ENCODE measurements around the gene MUC6. TPM values are rescaled to one million over a fixed set of nuclear protein-coding genes. Genes with fewer than 3 reads are reported as not detected.

The MUC6 gene
- total RNA-seq, 1 donor from 2014 or later: not detected

- no peak for DNase-seq
Measured at GRCh38 chr11:1000357-1001278, 35.9 kb downstream of the MUC6 start.

DNA sequence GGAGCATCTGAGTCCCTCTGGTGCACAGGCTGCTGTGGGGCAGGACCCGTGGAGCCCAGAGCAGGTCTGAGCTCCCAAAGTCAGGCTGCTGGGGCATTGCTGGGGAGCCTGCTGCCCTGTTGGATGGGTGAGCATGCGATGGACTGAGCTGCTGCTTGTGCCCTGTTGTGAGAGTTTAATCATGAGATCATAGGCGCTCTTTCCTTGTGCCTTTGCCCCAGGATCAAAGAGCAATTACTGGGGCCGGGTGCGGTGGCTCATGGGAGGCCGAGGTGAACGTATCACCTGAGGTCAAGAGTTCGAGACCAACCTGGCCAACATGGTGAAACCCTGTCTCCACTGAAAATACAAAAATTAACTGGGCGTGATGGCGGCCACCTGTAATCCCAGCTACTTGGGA is 37.5 kb downstream of the MUC6 start:
- intact Hi-C loops (cut with DNase I): no loop called here
- DNase-seq: no peak

More at GRCh38 chr11:1000357-1001278, 35.9 kb downstream of the MUC6 start:
- ATAC-seq (ENCODE audit: poor library complexity): no peak
- intact Hi-C loops (cut with DNase I): no loop called here

DNA sequence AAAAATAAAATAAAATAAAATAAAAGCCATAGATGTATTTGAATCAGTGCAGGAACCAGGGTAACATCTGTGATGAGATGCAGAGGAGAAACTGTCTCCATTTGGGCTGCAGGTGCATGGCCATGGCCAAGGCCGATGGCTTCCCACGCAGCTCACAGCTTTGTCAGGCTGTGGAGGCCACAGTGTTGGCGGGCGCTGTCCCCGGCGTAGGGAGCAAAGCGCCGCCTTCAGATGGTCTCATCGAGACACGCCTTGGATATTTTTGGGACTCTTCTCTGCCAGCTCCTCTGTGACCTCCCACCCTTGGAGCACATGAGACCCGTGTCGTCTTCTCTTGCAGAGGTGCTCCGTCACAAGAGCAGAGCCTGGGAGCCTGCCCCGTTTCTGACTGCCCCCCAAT is 38.6 kb downstream of the MUC6 start:
- ATAC-seq (ENCODE audit: poor library complexity) (no peak), DNase-seq (no peak)
- intact Hi-C loops (cut with DNase I): no loop called here

More for the DNA sequence above, 37.5 kb downstream of the MUC6 start:
- no peak for ATAC-seq (ENCODE audit: poor library complexity)

DNA sequence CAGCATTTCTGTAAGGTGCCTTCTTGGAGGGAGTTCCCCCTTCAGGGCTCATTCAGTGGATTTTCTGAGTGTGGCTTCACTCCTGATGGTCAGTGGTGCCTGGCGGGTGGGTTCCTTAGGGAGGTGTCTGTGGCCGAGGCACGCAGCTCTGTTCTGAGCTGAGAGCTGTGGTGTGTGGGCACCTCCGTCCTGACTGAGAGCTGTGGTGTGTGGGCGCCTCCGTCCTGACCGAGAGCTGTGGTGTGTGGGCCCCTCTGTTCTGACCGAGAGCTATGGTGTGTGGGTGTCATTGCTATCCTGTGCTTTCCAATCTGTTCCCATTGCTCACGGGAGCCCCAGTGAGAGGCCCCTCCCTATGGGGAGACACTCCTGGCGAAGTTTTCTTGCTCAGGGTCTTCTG is 39.8 kb downstream of the MUC6 start:
- no peak for DNase-seq
- no peak for ATAC-seq (ENCODE audit: poor library complexity)
- intact Hi-C loops (cut with DNase I): no loop called here

- no peak for ATAC-seq (ENCODE audit: poor library complexity)
- DNase-seq: no peak
- intact Hi-C loops (cut with DNase I): no loop called here
Measured at GRCh38 chr11:995752-996420, 40.6 kb downstream of the MUC6 start.

GRCh38 chr11:995044-995751 is 41.3 kb downstream of the MUC6 start:
- intact Hi-C loops (cut with DNase I): no loop called here
- DNase-seq: no peak
- ATAC-seq (ENCODE audit: poor library complexity): no peak

DNA sequence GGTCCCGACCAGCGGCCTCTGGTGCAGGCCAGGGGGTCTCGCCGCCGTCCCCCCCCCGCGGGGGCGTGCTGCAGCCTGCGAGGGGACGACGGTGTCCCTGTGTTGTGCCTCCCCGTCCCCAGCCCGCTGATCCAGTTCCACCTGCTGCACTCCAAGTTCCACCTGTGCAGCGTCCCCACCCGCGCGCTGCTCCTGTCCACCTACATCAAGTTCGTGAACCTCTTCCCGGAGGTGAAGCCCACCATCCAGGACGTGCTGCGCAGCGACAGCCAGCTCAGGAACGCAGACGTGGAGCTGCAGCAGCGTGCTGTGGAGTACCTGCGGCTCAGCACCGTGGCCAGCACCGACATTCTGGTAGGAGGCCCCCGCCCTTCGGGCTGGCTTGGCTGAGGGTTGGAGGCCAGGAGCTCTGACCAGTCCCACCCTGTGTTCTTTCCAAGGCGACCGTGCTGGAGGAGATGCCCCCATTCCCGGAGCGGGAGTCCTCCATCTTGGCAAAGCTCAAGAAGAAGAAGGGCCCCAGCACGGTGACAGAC is 42.8 kb downstream of the MUC6 start:
- intact Hi-C loops (cut with DNase I): no loop called here
- ATAC-seq (ENCODE audit: poor library complexity): no peak
- DNase-seq: no peak

DNA sequence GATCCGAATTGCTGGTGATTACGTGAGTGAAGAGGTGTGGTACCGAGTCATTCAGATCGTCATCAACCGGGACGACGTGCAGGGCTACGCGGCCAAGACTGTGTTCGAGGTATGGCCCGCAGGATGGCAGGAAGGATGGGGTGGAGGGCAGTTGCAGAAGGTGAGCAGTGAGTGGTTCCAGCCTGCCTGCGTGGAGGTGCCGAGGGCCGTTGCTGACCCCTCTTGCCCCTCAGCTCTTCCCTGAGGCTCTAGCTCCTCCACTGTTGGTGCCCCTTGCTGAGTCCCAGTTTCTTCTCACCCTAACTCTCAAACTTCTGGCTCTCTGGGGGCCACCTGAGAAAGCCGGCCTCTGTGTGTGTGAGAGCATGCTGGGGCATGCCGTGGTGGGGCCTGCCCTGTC is 43.9 kb downstream of the MUC6 start:
- ATAC-seq (ENCODE audit: poor library complexity) (no peak), DNase-seq (no peak)
- intact Hi-C loops (cut with DNase I): no loop called here

GRCh38 chr11:991711-992307 is 44.7 kb downstream of the MUC6 start:
- ATAC-seq (ENCODE audit: poor library complexity): no peak
- DNase-seq: no peak
- intact Hi-C loops (cut with DNase I): no loop called here

- intact Hi-C loops (cut with DNase I): no loop called here
- ATAC-seq (ENCODE audit: poor library complexity) (no peak), DNase-seq (no peak)
Measured at GRCh38 chr11:991034-991433, 45.5 kb downstream of the MUC6 start.

- DNase-seq (no peak), ATAC-seq (ENCODE audit: poor library complexity) (no peak)
- intact Hi-C loops (cut with DNase I): no loop called here
Measured at GRCh38 chr11:990101-990500, 46.4 kb downstream of the MUC6 start.

DNA sequence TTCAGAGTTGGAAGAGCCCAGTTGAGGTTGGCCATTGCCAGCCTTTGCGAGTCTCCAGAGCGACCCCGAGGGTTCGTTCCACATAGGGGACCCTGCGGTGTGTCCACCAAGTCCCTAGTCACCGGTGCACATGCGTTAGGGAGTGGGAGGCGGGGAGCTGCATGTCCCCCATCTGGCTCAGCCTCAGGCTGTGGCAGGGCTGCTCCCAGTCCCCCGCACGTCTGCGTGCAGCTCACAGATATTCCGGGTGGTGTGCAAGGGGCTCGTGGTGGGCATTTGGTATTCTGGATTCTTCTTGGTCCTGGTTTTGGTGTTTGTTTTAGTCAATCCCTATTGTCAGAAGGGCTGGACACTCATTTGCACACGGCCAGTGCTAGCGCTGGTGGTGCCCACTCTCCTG is 48.8 kb downstream of the MUC6 start:
- intact Hi-C loops (cut with DNase I): no loop called here
- DNase-seq: no peak
- no peak for ATAC-seq (ENCODE audit: poor library complexity)

GRCh38 chr11:986952-987305 is 49.6 kb downstream of the MUC6 start:
- intact Hi-C loops (cut with DNase I): no loop called here
- no peak for DNase-seq
- no peak for ATAC-seq (ENCODE audit: poor library complexity)

DNA sequence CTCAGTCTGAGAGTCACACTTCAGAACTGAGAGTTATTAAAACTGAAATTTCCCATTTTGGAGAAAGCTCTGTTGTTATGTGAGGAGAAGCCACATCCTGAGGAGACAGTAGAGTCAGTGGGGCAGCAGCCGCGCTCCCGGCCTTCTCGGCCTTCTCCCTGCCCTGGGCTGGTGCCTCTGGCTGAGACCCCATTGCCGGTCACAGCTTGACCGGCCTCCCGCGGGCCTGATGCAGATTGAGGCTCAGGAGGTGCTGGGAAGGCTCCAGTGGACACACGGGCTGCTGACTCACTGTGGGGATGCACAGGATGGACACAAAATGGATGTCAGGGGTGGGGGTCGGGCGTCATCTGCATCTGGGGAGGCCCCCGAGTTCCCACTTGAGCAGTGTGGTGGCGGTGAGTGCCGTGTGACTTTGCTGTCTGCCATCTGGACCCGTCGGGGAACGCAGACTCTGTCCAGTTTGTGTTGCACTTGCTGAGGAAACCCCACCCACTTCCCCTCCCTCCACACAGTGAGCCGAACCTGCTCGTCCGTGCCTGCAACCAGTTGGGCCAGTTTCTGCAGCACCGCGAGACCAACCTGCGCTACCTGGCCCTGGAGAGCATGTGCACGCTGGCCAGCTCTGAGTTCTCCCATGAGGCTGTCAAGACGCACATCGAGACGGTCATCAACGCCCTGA is 50.1 kb downstream of the MUC6 start:
- intact Hi-C loops (cut with DNase I): no loop called here
- DNase-seq (no peak), ATAC-seq (ENCODE audit: poor library complexity) (peak; percentile 13)

DNA sequence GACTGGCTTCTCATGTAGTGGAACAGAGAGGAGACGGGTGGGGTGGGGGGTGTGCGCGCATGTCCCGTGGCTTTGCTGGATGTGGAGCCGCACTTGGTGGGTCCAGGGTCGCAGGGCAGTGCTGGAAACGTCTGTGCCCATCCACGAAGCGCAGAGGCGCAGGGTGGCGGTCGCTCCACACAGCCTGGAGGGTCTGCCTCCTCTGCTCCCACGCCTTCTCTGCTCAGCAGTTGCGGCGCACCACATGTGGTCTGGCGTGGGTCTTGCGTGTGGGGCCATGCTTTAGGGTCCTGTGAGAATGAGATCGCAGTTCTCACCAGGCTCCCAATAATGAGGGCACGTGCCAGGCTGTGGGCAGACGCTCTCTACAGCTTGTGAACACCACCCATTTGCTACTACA is 50.7 kb downstream of the MUC6 start:
- DNase-seq (no peak), ATAC-seq (ENCODE audit: poor library complexity) (no peak)
- intact Hi-C loops (cut with DNase I): no loop called here

DNA sequence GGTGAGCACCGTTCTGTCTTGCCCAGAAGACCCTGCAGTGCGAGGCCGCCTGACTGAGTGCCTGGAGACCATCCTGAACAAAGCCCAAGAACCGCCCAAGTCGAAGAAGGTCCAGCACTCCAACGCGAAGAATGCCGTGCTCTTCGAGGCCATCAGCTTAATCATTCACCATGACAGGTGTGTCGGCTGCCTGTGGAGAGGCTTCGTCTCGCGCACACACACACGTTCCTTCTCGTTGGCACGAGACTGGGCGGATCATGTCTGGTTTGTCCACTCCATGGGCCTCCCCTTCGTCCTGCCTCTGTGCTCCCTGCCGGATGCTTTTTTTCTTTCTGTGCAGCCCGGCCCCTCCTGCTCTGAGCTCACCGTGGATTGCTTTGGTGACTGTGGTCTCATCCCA is 51.1 kb downstream of the MUC6 start:
- ATAC-seq (ENCODE audit: poor library complexity) (no peak), DNase-seq (no peak)
- intact Hi-C loops (cut with DNase I): no loop called here

GRCh38 chr11:984546-984945 is 52.0 kb downstream of the MUC6 start:
- ATAC-seq (ENCODE audit: poor library complexity) (no peak), DNase-seq (no peak)
- intact Hi-C loops (cut with DNase I): no loop called here

GRCh38 chr11:981764-982163 is 54.8 kb downstream of the MUC6 start:
- ATAC-seq (ENCODE audit: poor library complexity): no peak
- intact Hi-C loops (cut with DNase I): no loop called here

More at GRCh38 chr11:981764-982163, 54.8 kb downstream of the MUC6 start:
- no peak for DNase-seq
